ENCODE results near the gene GFM1.

GRCh38 chr3:158711886-158712285 lies 67.6 kb downstream of the GFM1 start:
- TF ChIP-seq CTCF (IDR thresholded peaks at IDR 0.05) (no peak), EZH2 (IDR thresholded peaks at IDR 0.05; ENCODE audit: borderline replicate concordance, insufficient read depth, low read depth, low read length, poor library complexity, severe bottlenecking) (no peak)

Measured in B cell (primary cell).